DMS53 treated with DMSO at 0.1 percent for 48 hours (cell line): Measurements from ENCODE around the gene ITIH6.
"Not testable (repeated sequence)": the region's sequence is repeated elsewhere in the genome, so short reads cannot be mapped to it uniquely, and the experiment has no call there.

Experiments used
- DNase-seq: peaks from one replicate; lab custom pipeline; 2025; ENCODE audit not compliant: unreplicated experiment; lab: John Stamatoyannopoulos, UW

Gene ITIH6

DNA sequence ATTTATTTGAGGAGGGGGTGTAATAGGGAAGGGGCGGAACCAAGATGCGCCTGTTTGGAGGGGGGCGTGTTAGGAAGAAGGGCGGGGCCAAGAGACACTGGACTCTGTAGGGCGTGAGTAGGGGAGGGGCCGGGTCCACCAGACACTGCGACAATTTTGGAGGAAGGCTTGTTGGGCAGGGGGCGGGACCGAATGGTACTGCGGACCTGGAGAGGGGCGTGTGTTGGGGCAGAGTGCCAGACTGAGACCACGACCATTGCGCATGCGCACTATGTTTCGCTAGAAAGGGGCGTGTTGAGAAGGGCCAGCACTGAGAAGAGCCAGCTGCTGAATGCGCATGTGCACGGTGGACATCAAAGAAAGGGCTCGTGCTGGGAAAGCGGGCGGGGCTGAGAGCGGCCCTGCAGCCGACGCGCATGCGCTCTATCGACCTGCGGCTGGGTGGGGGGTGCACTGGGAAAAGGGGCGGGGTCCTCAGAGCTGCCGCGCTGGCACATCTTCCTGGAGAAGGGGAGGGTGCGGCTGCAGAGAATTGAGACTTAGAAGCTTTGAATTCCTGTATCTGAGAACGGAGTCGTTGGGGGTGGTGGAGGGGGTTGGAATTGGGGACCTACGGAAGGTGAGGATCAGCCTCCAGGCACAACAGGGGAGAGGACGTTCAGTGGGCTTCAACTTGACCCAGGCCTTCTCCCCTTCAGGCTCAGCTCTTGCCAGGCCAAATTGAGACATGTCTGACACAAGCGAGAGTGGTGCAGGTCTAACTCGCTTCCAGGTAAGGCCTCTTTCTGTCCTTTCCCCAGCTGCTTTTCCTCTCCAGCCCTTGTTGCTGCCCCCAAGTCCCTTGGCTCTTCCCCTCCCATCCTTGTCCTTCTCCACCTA, 10.8 kb upstream of the ITIH6 start:
- peak; percentile 92 for DNase-seq

DNA sequence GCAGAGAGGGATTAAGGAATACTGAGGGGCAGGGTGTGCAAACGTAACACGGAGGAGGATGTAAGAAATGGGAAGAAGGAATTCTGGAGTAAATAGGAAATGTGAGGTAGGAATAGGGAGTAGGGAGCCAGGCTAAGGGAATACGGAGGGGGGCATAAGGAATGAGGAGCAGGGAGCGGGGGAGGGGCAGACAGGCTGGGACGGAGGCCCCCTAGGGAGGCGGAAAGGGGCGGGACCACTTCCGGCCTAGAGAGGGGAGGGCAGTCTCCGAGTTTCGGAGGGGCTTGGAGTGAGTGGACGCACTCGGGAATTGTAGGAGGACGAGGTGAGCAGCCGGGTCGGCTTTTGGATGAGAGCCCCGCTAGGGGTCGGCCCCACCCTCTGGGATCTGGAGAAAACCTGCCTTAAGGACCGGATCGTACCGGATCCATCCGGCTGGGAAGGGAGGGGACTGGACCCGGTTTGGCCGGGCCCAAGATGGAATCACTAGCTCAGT, 10.1 kb upstream of the ITIH6 start:
- DNase-seq: no peak

GRCh38 chrX:54807524-54808108, 9.6 kb upstream of the ITIH6 start, which contains the start of gene MAGED2:
Gene MAGED2, plus strand, starts transcription at chrX:54807745. Its CDS starts 1,587 bp downstream, at chrX:54809332.
- DNase-seq: no peak

- DNase-seq: no peak
Observed at GRCh38 chrX:54799046-54799445, 991 bp upstream of the ITIH6 start.

GRCh38 chrX:54794795-54795194, 3.3 kb downstream of the ITIH6 start:
- peak; percentile 9 for DNase-seq

GRCh38 chrX:54794028-54794427, 4.0 kb downstream of the ITIH6 start:
- DNase-seq: no peak

DNA sequence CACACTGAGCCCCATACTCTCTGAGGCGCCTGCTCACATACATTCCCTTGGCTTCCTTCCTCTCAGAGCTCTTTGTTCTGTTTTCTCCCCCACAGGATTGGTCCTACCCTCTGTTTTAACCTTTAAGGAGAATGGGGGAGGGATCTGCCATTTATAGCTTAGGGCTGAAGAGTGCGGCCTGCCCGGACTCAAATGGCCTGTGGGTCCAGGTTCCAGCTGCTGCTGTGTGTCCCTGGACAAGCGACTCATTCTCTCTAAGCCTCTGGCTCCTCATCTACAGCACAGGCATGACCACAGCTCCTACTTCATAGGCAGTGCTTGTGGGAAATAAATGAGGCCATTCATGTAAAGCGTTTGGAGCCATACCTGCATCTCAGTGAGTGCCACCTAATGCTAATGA, 8.7 kb downstream of the ITIH6 start:
- not testable (repeated sequence) for DNase-seq

DNA sequence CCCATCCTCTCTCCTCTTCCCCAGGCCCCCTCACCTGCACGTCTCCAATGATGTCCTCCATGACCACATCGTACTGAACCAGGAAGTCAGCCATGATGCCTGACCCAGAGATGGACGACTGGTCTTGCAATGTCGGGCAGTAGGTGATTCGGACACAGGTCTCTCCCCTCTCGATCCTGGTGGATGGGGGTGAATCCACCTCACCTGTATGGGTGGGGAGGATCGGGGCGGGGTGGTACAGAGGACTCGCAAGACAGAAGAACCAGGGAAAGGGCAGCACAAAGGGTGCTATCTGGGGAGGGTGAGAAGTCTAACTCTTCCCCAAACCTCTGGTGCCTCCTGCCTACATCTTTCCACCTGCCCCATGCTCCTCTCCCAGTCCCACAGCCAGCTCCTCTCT, 9.6 kb downstream of the ITIH6 start:
- DNase-seq: no peak

GRCh38 chrX:54786967-54787366, 11.1 kb downstream of the ITIH6 start:
- peak; percentile 38 for DNase-seq

DNA sequence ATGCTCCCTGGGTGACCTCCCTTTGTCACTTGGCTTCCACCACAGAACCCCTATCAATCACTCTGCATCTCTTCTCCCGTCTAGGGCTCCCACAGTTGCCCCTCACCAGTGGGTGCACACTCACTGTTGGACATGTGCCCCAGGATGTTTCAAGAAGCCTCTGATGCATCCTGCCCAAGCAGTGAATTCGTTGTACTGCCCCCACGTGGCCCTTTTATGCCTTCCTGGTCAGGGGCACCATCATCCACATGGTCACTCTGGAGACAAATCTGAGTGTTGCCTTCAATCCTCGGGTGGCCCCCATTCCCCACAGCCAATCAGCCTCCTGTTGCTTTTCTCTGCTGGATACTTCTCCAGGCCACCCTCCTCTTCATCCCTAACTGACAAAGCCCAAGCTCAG, 12.2 kb downstream of the ITIH6 start:
- no peak for DNase-seq

DNA sequence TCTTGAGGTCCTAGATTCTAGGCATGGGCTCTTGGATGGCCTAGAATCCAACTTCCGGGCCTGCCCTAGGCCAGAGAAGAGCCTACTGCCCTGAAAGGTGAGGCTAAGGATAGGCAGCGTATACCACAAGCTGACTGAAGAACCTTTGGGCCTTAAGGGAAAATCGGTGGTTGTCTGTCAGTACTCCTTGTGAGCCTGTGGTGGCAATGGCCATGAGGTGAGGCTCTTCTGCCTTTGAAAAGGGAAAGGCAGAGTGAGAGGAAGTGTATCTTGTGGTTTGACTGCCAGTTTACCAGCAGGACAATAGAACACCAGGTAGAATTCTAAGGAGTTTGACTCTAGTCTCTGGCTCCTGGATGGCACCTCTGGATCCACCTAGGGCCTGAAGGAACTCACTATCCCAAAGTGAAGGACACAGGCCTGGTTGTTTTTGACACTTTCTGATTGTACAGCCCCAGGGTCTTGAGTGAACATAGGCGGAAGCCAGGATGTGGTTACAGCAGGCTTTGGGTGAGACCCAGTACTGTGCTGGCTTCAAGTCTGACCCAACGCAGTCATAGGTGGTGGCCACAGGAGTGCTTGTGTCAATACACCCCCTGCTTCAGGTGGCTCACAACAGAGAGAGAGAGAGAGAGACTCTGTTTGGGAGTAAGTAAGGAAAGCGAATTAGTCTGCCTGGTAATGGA, 20.9 kb downstream of the ITIH6 start:
- DNase-seq: no peak

- DNase-seq: no peak
Observed at GRCh38 chrX:54776061-54776460, 22.0 kb downstream of the ITIH6 start.

- not testable (repeated sequence) for DNase-seq
Observed at GRCh38 chrX:54774391-54775094, 23.5 kb downstream of the ITIH6 start.

DNA sequence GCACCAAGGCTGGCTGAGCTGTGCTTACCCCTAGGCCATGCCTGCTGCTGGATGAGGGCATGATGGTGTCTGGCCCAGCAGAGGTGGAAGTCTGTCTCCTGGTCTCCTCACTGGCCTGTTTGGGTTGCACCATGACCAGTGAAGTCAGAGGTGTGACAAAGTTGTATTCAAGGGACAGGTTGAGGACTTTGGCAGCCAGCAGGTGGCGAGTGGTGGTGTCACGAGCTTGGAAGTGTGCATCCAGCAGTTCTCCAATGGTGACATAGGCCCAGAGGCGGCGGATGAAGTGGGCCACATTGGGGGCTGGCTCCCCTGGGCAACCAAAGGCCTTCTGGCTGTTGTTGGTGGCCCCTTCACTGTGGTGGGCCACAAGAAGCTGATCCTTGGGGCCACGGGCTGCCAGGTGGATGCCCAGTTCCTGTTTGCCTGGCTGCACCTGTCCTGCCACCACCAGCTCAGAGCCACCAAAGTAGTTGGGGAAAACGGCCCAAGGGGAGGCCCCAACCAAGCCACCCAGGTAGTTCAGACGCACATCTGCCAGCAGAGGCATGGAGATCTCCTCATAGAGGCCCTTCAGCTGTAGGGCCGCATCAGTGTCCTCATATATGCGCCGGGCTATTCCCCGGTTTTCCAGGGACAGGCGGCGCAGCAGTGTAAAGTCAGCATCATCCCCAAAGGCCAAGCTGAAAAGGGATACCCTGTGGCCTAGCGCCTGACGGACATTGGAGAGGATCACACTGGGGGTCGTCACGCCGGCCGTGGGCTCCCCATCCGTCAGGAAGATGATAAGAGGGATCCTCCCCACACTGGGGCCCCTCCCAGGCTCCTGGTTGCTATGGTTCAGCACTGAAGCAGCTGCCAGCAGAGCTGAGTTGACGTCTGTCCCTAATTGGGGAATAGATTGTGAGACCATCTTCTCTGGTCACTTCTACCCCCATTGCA, 39.7 kb downstream of the ITIH6 start:
- DNase-seq: no peak

DNA sequence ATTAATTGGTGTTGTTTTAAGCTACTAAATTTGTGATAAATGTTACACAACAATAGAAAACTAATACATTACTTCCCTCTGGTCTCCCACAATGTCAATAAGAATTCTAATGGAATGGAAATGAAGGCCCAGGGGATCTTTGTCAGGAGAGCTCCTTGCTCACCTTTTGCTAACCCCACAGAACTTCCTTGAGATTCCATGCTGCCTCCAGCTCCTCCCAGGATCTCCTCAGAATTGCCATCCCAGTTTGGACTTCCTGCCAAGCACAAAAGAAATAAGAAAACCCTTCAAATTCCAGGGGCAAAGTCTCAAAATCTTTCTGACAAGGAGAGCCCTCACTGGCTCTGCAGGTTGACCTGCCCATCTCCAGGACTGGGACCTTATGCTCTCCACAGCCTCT, 43.2 kb downstream of the ITIH6 start:
- DNase-seq: no peak

- DNase-seq: no peak
Observed at GRCh38 chrX:54748626-54749025, 49.4 kb downstream of the ITIH6 start.

DNA sequence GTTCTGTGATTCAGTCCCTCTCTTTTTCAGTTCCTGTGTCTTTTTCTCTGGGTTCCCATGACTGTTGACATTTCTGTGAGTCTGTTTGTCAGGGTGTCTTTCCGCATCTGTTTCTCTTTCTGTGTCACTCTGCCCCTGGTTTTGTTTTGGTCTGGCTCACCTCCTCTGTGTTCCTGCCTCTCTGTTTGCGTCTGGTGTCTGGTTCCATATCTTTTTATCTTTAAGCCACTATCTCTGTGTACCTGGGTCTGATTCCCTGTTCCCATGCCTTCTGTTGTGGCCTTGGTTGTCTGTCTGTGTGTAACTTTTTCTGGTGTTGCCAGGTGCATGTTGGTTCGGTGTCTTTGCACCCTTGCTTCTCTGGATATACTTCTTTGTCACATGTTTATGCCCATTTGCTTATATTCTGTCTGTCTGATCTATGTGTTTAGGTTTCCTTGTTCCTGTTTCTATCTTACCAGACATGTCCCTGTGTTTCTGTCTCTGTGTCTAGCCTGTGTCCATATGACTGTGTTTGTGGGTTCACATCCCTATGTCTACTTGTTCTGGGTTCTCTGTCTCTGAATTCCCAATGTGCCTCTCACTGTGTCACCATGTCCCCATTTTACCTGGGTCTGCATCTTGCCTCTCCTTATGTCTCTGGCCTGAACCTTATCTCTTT, 50.2 kb downstream of the ITIH6 start:
- DNase-seq: no peak

GRCh38 chrX:54746928-54747327, 51.1 kb downstream of the ITIH6 start:
- DNase-seq: no peak

DNA sequence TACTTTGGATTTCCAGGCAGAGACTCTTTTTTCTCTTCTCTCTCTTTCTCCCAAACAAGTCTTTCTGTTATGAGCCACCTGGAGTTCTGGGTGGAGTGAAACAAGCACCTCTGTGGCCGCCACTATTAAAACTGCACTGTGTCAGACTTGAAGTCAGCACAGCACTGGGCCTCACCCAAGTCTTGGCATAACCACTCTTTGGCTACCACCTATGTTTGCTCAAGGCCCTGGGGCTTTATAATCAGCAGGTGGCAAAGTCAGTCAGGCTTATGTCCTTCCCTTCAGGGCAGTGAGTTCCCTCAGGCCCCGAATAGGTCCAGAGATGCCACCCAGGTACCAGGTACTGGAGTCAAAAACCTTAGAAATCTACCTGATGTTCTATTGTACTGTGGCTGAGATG, 52.4 kb downstream of the ITIH6 start:
- no peak for DNase-seq
